Measurements from ENCODE around the gene NTN5.

DNA sequence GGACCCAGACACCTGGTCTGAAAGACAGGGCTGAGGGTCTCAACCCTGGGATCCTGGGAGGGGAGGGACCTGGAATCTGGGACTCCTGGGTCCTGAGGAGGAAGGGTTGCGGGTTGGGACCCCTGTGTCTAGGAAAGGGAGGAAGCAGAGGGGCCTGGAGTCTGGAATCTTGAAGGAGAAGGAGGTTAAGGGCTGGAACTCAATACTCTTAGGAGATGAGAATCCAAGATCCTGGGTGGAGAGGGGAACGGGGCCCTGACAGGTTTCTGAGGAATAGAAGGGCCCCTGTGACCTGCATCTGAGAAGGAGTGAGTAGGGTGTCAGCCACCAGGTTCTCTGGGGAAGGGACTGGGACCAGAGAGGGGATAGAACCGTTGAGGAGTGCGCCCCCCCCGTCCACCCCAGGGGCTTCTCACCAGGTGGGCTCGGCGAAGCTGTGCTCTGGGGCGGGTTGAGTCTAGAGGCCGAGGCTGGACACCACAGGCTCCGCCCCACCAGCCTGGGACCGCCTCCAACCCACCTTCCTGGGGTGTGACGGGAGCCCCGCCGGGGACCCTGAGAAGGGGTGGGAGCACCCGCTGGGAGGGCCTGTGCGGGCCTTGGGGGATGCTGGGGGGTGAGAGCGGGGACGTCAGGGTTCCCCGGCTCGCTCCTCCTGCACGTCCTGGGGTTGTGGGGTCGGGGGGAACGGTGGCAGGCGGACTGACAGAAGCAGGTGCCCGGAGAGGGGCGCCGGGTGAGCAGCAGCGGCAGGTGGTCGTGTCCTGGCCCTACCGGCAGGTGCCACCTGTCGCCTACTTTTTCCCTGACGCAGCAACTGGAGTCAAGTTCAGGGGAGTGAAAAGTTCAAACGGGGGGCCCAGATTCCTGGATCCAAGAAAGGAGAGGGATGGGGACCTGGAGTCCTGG lies 46.7 kb upstream of the NTN5 start, which contains the start of gene MAMSTR:
- TF ChIP-seq, protein P1, sequence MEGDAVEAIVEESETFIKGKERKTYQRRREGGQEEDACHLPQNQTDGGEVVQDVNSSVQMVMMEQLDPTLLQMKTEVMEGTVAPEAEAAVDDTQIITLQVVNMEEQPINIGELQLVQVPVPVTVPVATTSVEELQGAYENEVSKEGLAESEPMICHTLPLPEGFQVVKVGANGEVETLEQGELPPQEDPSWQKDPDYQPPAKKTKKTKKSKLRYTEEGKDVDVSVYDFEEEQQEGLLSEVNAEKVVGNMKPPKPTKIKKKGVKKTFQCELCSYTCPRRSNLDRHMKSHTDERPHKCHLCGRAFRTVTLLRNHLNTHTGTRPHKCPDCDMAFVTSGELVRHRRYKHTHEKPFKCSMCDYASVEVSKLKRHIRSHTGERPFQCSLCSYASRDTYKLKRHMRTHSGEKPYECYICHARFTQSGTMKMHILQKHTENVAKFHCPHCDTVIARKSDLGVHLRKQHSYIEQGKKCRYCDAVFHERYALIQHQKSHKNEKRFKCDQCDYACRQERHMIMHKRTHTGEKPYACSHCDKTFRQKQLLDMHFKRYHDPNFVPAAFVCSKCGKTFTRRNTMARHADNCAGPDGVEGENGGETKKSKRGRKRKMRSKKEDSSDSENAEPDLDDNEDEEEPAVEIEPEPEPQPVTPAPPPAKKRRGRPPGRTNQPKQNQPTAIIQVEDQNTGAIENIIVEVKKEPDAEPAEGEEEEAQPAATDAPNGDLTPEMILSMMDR (IDR thresholded peaks at IDR 0.05; ENCODE audit: low read depth, low read length, poor library complexity, severe bottlenecking) = no peak
- no peak for TF ChIP-seq EZH2phosphoT487 (IDR thresholded peaks at IDR 0.05; ENCODE audit: borderline replicate concordance, low read length)
